Adrenal gland (tissue), 5 donors: ENCODE measurements around the gene TNFRSF14.

Experiments used
- CTCF ChIP-seq, 6 experiments: fragments of 450-650 bp in 4 of 6; fragments of 200-600 bp in 2 of 6; sonication (generic) in 1 of 6; IDR thresholded peaks; 1 replicate in 5 of 6; 2 replicates in 1 of 6; pipeline versions ENCODE4 v1.5.1 to v1.8.0; 2016 to 2021; ENCODE audit warnings: antibody characterized with exemption in 6 of 6, mild to moderate bottlenecking in 2 of 6, moderate library complexity in 1 of 6
- POLR2A ChIP-seq, 2 donors: fragments of 450-650 bp; IDR thresholded peaks; one replicate each; pipeline ENCODE4 v1.6.1; 2017; ENCODE audit warnings: antibody characterized with exemption in 2 of 2, mild to moderate bottlenecking in 2 of 2, moderate library complexity in 1 of 2
- donor health status: DM: no; HTN: no; CAD: no.

DNA sequence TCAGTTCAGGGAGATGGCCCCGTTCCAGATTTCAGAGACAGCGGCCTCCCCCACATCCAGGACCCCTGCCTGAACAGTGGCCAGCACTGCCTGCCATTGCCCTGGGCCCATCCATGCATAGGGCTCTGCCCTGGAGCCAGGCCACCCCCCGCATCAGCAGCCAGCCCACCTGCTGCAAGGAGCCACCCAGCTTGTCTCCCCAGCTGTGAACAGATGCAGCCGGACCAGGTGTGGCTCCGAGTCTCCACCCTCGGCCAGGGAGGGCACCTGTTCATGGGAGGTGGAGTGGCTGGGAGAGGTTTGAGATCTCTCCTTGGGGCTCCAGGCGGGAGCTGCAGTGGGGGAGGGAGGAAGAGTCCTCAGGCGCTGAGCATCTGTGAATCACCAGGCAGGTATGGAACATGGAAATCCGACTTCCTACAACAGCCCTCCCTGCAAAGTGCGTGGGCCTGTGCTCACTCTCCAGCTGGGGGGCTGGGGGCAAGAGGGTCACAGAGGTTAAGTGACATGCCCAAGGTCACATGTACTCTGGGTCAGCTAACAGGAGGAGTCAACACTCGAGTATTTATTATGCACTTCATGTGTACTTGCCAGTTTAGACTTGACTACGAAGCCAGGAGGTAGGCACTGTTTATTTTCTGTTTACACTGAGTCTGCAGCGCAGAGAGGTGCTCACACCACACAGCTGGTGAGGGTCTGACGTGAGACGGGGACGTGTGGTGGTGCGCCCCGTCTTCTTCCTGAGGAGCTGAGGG is 21.3 kb upstream of the TNFRSF14 start:
- TF ChIP-seq CTCF (IDR thresholded peaks at IDR 0.05) (no peak), POLR2A (IDR thresholded peaks at IDR 0.05) (no peak)
